Neural crest cell (in vitro differentiated cells): ENCODE measurements around the gene C1orf21. TPM values are rescaled to one million over a fixed set of nuclear protein-coding genes. Genes with fewer than 3 reads are reported as not detected.

ENCODE experiments used
- DNase-seq: peaks from one replicate; pipeline ENCODE4 v3.0.0; 2021; ENCODE audit warnings: low read depth, mixed read lengths, low spot score
- H3K27ac Mint-ChIP-seq: one replicate; pipeline ENCODE4 v1.8.0; 2021; ENCODE audit warnings: mild to moderate bottlenecking, mixed read lengths; ENCODE audit not compliant: unreplicated experiment
- H3K27me3 Mint-ChIP-seq: 2 replicates; pipeline ENCODE4 v1.8.0; 2021; ENCODE audit warnings: low read depth, mild to moderate bottlenecking, mixed read lengths
- H3K36me3 Mint-ChIP-seq: 2 replicates; pipeline ENCODE4 v1.8.0; 2021; ENCODE audit warnings: low read depth, mild to moderate bottlenecking, mixed read lengths
- H3K4me1 Mint-ChIP-seq: 2 replicates; pipeline ENCODE4 v1.8.0; 2021; ENCODE audit warnings: mixed read lengths
- H3K4me3 Mint-ChIP-seq: one replicate; pipeline ENCODE4 v1.8.0; 2021; ENCODE audit warnings: mild to moderate bottlenecking, mixed read lengths
- H3K9me3 Mint-ChIP-seq: 2 replicates; pipeline ENCODE4 v1.8.0; 2021; ENCODE audit warnings: mixed read lengths
- CTCF ChIP-seq: fragments of 200-600 bp; sonication (generic); conservative IDR thresholded peaks from 2 replicates; pipeline ENCODE4 v1.5.0; 2021; ENCODE audit warnings: antibody characterized with exemption, mild to moderate bottlenecking
- total RNA-seq: library from RNA; stranded (reverse); gene quantifications from 2 replicates; pipeline ENCODE4 v1.2.1, GENCODE V29; 2021

C1orf21 gene
- total RNA-seq, 1 donor from 2014 or later = 29.8 TPM

- no peaks in the 10 kb centered on the region for H3K36me3 Mint-ChIP-seq
- H3K4me1 Mint-ChIP-seq = peaks cover 31% of the 10 kb centered on the region
- H3K27me3 Mint-ChIP-seq = no peaks in the 10 kb centered on the region
- H3K27ac Mint-ChIP-seq = no peak overlapping the region
- no peaks in the 10 kb centered on the region for H3K9me3 Mint-ChIP-seq
- H3K4me3 Mint-ChIP-seq = no peak overlapping the region
- no peak for DNase-seq
- no peak for TF ChIP-seq CTCF
Measured at GRCh38 chr1:184492536-184492935, 105.7 kb downstream of the C1orf21 start.

DNA sequence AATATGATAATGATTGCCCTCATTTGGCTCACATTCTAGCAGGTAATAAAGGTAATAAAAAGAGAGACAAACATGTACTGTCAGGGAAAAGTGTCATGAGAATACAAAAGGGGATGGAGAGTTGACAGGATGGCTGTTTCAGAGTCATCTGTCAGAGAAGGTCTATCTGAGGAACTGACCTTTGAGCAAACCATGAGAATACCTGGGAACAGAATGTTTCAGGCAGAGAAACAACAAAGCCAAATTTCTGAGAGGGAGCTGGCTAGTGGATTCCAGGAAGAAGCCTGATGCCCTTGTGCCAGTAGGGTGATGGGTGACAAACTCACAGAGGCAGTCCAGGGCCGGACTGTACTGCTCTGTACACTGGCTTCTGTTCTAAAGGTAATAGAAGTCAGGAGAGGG, 107.2 kb downstream of the C1orf21 start:
- TF ChIP-seq CTCF = no peak
- Mint-ChIP-seq H3K4me1 (peaks cover 31% of the 10 kb centered on the region), H3K27ac (no peak overlapping the region), H3K4me3 (no peak overlapping the region), H3K9me3 (no peaks in the 10 kb centered on the region), H3K36me3 (no peaks in the 10 kb centered on the region), H3K27me3 (no peaks in the 10 kb centered on the region)
- no peak for DNase-seq

- Mint-ChIP-seq H3K4me1 (peaks cover 30% of the 10 kb centered on the region), H3K27me3 (no peaks in the 10 kb centered on the region), H3K36me3 (no peaks in the 10 kb centered on the region), H3K27ac (no peak overlapping the region), H3K9me3 (no peaks in the 10 kb centered on the region), H3K4me3 (no peak overlapping the region)
- DNase-seq = no peak
- no peak for TF ChIP-seq CTCF
Measured at GRCh38 chr1:184494929-184495328, 108.1 kb downstream of the C1orf21 start.

- Mint-ChIP-seq H3K36me3 (no peaks in the 10 kb centered on the region), H3K27ac (no peak overlapping the region), H3K9me3 (no peaks in the 10 kb centered on the region), H3K27me3 (no peaks in the 10 kb centered on the region), H3K4me3 (no peak overlapping the region), H3K4me1 (peaks cover 16% of the 10 kb centered on the region)
- no peak for TF ChIP-seq CTCF
- DNase-seq = peak; percentile 22
Measured at GRCh38 chr1:184497959-184498723, 111.3 kb downstream of the C1orf21 start.

GRCh38 chr1:184499616-184500015, 112.8 kb downstream of the C1orf21 start:
- H3K4me1 Mint-ChIP-seq = peaks cover 14% of the 10 kb centered on the region
- no peaks in the 10 kb centered on the region for H3K27me3 Mint-ChIP-seq
- no peak overlapping the region for H3K27ac Mint-ChIP-seq
- no peak overlapping the region for H3K4me3 Mint-ChIP-seq
- DNase-seq = no peak
- no peaks in the 10 kb centered on the region for H3K9me3 Mint-ChIP-seq
- TF ChIP-seq CTCF = no peak
- no peaks in the 10 kb centered on the region for H3K36me3 Mint-ChIP-seq
